Activated CD8-positive, alpha-beta memory T cell treated with anti-CD3 and anti-CD28 coated beads, Interleukin-2, amount 50 U/mL, for 24 hours (primary cell): Measurements from ENCODE around the gene MICB.
"Not testable (repeated sequence)": the region's sequence is repeated elsewhere in the genome, so short reads cannot be mapped to it uniquely, and the experiment has no call there.

Source experiments
- DNase-seq: peaks from one replicate; pipeline ENCODE4 v3.0.0-alpha.2; 2020; ENCODE audit errors: extremely low read depth

MICB gene

DNA sequence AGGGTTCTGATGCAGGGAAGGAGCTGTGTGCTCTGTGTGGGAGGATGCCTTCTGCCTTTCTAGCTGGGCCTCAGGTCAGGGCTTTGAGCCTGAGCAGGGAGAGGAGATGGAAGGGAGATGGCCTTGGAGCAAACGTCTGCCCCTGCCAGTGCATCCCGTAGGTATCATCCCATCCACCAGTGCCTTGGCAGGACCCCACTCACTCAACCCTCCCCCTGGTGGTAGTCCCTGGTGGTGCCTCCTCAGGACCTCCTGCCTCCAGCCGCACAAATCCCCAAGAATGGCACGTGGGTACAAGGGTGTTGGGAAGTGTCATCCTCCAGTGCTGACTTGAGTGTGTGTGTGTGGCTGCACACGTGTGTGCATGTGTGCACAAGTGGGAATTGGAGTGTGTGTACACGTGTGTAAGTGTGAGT, 23.1 kb upstream of the MICB start:
- no peak for DNase-seq

DNA sequence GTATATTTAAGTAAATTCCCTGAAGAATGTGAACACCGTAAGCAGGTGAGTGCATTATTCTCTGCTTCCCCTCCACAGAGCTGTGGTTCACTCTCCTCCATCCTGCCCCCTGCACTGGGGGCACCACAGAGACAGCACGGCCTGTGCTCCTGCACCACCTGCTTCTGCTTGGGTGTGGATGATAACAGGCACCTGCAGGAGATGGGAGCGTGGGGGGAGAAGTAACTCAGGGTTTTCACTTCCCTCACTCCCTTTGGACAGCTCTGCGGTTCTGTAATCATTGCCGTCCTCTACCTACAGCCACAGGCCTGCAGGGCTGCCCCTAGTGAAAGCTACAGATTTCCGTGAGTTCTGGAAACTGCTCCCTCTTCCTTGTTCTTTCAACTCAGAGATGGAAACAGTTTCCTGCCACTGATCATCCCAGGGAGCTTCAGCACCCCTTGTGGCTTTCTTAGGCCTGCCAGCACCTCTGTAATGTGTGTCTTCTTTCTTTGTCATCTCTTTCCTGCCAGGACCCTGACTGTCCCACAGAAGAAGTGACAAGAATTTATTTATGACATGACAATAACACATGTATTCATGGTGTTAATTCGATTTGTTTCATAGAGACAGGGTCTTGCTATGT, 21.3 kb upstream of the MICB start:
- no peak for DNase-seq

DNA sequence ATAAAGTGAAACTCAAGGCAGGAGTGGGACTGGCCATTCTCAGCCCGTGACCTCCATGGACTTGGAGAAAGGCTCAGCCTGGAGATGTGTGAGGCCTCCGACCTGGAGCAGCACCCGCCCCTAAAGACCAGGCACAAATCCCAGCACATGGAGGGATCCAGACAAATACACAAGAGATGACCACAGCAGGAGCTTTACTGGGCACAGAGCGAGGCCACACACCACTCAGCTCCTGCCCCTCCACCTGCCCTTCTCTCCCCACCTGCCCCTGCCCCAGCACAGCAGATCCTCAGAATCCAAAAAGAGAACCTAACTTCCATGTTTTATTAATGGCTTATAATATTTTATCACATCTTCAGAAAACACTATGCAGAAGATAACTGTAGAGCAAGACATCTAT, 20.4 kb upstream of the MICB start:
- DNase-seq: no peak

DNA sequence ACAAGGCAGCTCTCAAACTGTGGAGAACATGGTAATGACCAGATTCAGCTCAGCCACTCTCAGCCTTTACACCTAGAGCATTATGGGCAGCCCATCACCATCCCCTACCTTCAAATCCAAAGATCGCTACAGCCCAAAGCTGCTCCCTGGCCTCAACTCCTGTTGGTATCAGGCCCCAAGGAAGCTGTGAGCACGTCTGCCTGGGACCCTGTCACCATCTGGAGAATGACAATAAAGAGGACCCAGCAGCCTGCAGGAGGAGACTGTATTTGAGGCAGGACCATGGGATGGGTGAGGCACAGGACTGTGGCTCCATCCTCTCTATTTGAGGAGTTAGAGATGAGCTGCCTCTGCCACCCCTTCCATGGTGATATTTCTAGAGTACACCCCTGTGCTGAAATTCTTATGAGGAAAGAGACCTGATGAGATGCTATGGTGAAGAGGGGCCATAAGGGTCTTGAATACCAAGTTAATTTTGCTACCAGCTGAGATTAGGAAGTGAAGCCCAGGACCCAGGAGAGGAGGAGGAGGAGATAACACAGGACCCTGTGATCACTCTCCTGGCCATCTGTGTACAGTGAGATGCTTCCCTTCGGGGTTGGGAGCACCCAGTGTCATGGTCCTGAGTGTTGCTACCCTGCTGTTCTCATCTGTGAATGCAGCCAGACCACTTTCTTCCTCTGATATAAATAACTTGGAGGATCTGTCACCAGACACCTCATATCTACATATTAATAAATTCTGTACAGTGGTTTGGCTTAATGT, 19.6 kb upstream of the MICB start:
- DNase-seq: no peak

- no peak for DNase-seq
Measured at GRCh38 chr6:31479151-31479932, 18.6 kb upstream of the MICB start.

GRCh38 chr6:31479933-31480535, 17.9 kb upstream of the MICB start:
- DNase-seq: no peak

DNA sequence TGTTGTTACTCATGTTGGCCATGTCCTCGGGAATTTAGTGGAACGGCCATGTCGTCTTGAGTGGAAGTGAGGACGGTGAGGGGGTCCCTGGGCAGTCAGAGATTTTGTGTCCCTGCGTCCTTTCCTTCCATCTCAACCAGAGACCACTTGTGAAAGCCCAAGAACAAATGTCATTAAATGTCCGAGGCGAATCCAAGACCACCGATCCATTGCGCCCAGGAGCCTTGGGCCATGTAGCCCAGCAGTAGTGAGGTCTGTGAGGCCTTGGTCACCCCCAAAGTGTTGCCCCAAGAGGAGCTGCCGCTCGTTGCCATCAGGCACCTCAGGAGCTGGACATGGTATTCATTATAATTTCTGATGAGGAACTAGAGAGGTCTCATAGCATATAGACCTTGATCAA, 17.4 kb upstream of the MICB start:
- no peak for DNase-seq

DNA sequence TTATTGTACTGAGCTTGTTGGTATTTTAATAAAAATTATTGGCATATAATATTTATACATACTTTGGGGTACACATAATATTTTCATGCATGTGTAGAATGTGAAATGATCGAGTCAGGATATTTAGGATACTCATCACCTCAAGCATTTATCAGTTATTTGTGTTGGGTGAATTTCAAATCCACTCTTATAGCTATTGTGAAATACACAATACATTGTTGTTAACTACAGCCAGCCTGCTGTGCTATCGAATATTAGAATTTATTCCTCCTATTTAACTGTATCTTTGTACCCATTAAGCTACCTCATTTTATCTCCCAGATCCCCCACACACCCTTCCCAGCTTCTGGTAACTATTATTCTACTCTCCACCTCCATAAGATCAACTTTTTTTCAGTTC, 14.6 kb upstream of the MICB start:
- DNase-seq: no peak

DNA sequence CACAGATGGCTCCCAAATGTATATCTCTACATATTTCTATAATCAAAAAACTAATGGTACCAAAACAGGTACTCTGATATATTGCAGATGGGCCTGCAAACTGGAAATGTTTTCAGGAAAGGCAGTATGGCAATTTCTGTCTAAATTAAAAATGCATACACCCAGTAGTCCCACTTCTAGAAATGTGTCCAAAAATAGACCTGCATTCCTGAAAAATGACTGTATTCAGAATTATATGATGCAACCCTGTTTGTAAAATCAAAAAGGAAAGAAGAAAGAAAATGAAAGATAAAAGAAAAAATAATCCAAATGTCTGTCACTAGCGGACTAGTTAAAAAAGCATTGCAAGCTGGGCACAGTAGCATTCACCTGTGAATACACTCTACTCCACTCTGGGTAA, 12.9 kb upstream of the MICB start:
- DNase-seq: no peak

DNA sequence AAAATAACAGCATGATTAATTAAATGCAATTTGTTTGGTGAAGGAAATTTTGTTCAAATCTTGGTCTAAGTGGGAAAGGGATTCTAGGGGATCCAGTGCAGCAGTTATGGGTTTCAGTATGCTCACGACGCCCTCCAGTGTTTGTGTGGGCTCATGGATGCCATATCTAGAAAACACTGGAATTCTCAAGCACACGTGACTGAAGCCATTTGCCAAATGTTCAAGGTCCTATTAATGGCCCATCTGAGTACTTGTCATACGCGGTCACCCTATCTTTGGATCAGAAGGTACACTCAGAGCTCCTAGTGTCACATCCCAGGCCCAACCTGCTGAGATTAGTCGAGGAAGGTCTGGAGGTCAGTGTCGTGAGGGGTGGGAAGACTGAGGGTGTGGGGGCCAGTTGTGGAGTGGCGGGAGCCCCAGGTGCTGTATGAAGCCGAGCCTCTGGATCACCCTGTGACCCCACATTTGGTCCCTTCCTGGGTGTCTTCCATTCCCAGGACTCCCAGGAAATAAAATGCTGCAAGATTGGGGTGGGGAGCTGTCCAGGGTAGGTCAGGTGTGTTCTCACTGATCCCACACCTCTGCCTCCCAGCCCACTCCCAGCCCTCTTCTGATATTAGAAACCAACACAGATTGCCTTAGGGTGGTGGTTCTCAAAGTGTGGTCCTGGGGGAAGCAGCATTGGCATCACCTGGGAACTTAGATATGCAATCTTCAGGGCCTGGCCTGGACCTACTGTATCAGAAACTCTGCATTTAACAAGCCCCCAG, 11.7 kb upstream of the MICB start:
- DNase-seq: not testable (repeated sequence)

DNA sequence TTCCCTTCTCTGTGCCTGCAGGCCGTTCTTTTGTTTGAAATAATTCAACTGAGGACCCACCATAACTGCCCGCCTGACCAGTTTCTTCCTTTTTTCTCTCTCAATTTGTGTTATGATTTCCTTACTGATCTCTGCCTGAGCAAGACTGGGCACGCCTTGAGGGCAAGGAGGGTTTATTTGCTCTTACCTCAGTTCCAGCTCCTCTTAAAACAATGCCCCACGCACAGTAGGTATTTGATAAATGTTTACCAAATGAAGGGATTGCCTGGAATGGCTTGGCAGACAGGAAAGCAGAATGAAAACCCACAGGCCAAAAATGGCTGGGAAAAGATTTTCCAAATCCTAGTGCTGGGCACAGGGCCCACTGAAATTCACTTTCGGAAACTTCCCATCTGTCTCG, 10.3 kb upstream of the MICB start:
- DNase-seq: not testable (repeated sequence)

- no peak for DNase-seq
Measured at GRCh38 chr6:31489086-31489485, 8.9 kb upstream of the MICB start.

DNA sequence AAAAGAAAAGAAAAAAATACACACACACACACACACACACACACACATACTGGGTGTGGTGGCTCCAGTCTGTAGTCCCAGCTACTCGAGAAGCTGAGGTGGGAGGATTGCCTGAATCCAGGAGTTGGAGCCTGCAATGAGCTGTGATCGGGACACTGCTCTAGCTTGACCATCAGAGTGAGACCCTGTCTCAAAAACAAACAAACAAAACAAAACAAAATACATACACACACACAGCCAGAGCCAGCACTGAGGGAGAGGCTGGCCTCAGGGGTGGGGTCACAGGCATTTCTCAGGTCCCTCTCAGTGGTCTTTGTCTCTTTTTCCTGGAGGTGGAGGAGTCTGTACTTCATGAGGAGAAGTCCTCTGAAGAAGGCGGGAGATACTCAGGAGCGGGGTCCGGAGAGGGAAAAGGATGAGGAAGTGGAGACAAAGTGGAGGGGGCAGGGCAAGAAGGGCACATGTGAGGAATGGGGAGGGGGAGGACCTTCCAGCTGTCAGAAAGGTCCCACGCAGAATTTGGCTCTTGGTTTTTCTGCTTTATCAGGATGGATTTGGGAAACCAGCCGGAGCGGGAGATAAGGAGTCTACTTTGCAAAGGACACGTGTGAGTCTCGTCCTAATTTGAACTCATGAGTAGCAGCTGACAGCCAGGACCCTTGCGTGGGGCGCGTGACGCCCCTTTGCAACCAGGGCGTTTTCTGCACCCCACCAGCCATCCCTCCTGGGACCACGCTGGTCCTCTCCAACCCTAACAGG, 7.7 kb upstream of the MICB start:
- no peak for DNase-seq

DNA sequence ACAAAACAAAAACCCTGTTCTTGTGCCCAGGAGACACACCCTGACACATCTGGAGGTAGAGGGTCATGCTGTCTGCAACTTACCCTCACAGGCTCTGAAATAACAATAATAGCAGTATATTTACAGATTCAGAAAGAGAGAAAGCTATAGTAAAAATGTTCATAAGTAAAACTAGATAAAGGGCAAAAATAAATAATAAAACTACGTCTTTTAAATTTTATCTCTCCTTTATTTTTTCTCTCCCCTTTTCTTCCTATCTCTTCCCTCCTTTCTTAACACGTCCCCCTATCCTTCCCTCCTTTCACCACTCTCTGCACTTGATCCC, 4.4 kb upstream of the MICB start:
- DNase-seq: not testable (repeated sequence)

GRCh38 chr6:31493875-31494694, 3.9 kb upstream of the MICB start:
- peak; percentile 48 for DNase-seq

DNA sequence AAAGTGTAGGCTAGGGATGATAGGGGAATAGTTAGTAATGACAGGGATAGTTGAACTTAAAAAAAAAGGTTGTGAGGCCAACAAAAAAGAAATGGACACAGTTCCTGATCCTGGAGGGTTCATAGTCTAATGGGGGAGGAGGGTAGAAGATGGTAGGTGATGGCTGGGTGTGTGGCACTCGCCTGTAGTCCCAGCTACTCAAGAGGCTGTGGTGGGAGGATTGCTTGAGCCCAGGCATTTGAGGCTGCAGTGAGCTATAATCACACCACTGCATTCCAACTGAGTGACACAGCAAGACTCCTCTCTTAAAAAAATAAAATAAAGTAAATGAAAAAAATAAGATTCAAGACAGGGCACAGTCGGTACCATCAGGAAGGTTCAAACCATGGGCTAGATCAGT, 2.4 kb upstream of the MICB start:
- no peak for DNase-seq

- not testable (repeated sequence) for DNase-seq
Measured at GRCh38 chr6:31496826-31497225, 1.1 kb upstream of the MICB start.

GRCh38 chr6:31498748-31499147, 803 bp downstream of the MICB start:
- DNase-seq: no peak

GRCh38 chr6:31499648-31500047, 1.7 kb downstream of the MICB start:
- DNase-seq: not testable (repeated sequence)

- no peak for DNase-seq
Measured at GRCh38 chr6:31502586-31502985, 4.6 kb downstream of the MICB start.
